Medulla oblongata (tissue), 1 donor: ENCODE results near the gene RCL1.

ENCODE experiments used
- DNase-seq: peaks from one replicate; pipeline ENCODE4 v3.0.0-alpha.2; 2015; ENCODE audit errors: extremely low spot score

RCL1 gene

DNA sequence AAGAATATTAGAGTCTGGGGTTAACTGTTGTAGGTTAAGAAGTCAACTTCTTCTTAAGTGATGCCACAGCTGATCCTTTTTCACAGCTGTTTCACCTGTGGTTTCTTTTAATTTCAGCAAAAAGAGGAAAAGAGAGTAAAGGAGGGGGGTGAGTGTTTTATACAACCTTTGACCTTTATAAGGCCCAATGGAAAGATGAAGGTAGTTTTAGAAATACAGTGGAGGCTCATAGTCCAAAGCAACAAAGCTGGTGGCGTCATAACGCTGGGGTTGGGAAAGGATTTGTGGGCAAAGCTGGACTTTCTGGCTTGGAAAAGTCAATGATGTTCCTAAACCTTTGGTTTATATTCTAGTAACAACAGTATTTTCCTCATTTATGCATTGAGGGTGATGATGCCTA is 49.5 kb downstream of the RCL1 start:
- no peak for DNase-seq

DNA sequence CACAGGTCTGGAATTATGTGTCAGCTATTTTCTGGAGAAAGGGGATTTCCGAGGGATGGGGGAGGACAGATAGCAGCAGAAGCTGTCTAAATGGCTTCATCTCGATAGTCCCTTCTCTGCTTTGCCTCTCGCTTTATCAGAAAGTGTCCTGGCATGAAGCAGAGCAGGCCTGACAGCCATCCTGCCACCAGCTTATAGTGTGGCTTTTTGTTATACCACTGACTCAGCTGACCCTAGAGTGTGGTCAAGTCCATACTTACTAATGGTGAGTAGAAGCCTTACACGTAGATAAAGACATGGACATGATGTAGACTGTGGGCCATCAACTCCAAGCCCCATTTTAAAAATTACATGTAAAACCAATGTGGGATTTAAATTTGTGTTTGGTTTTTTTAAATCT is 50.0 kb downstream of the RCL1 start:
- DNase-seq = no peak

DNA sequence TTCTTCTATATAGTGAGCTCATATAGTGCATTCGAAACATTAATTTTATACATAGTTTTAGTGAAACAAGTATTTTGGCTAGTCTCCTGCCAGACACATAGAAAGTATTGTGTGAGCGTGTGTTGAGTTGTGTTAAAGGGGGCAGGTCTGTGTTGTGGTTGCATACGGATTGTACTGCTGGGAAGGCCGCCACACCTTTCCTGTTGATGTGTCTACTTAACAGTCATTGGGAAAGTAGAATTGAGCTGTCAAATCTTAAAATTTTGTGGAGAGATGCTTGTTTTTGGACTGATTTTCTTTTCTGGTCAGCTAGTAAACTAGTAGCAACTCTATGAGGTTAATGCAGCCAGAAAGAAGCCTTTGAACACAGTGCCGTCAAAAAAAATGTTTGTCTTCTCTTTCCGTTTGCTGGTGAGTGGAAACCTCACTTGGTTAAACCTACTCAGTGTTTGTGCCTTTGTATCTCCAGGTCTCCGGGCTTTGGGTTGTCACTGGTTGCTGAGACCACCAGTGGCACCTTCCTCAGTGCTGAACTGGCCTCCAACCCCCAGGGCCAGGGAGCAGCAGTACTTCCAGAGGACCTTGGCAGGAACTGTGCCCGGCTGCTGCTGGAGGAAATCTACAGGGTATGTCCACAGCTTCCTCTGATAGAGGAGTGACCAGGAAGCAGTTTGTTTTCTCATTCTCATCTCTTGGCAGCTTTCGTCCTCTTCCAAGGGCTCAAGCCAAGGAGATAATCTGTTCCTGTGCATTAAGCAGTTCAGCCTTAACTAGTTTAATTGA is 51.5 kb downstream of the RCL1 start:
- DNase-seq = no peak

DNA sequence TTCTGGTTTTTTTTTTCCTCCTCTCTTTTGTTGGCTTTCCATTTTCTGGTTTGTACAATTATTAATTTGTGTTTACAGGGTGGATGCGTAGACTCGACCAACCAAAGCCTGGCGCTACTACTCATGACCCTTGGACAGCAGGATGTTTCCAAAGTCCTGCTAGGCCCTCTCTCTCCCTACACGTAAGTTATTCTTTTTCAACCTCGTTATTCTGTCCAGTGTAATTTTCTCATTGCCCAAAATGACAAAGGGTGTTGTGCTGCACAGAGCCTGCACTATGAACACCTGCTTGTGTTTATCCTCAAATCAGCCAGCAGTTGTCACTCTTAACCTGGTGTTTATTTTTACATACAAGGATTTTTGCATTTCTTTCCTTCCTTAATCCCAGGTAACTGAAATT is 56.6 kb downstream of the RCL1 start:
- no peak for DNase-seq

DNA sequence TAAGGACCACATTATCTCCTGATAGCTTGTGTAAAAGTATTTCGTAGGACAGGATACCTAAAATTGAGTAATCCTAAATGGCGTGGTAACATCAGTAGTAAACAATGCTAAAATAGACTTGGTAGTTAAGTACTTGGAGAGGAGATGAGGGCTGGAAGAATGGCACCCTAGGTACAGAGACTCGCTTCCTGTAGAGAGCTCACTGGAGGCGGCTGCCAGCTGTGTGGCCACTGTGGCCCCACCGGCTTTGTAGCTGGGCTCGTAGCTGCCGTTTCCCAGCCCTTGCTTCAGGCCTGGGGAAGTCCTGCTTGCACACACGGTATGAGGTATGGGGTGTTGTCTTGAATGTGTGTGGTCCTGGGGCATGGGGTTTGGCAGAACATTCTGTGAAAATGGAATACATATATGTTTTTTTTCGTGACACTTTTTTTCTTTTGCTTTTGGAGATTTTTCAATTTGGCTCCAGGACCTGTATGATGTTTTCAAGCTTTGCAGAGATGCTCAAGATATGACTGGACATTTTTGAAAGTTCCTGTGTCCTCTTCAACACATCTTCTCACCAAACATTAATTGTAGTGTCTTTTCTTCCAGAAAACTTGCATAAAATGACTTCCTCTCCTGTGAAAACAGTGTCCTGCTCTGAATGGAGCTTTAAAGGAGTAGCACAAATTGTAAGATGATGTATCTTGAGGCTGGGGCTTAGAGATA is 58.0 kb downstream of the RCL1 start:
- no peak for DNase-seq

DNA sequence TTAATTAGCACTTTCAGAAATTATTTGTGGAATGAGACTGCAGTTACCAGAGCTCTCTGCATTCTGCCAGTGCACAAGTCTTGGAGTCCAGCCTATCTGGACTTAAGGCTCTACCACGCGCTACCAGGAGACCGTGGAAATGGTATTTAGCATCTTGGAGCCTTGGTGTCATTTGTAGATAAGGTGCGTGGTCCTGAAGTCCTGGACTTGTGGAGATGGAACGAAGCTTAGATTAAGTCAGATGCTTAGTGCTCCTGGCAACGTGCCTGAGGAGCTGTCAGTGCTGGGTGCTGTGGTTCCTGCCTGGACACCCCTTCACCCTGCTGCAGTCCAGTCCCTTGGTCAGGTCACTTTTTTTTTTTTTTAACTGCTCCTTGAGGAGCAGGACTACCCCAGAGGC is 59.7 kb downstream of the RCL1 start:
- no peak for DNase-seq

DNA sequence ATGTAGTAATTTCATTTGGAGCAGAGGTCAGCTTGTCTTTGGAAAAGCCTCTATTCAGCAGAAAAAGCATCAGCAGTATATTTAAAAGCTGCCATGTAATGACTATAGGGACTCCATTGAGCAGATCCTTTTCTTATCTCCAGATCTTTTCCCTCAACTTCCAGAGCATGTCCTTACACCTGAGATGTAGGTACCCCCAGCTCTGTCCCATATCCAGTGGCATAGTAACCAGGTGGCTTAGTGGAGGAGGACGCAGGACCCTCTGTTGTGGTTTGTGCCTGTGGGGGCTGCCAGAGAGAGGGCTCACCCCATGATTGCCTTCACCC is 61.5 kb downstream of the RCL1 start:
- DNase-seq = no peak

DNA sequence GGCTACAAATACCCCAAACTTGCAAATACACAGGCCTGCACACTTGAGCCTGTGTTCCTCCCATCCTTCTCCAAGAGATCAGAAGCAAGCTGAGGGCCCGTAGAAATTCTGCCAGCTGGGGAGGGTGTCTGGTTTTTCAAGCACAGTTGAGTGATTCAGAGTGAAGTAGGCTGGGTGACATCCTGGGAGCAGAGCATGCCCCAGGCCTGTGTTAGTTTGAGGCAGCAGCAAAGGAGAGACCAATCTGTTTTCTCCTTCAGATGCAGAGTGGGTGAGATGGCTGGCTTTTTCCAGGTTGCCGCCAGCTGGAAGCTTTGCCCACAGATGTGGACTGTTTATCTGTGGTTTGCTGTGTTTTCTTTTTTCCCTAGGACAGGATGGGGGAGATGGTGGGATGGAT is 63.1 kb downstream of the RCL1 start:
- DNase-seq = peak; percentile 34

DNA sequence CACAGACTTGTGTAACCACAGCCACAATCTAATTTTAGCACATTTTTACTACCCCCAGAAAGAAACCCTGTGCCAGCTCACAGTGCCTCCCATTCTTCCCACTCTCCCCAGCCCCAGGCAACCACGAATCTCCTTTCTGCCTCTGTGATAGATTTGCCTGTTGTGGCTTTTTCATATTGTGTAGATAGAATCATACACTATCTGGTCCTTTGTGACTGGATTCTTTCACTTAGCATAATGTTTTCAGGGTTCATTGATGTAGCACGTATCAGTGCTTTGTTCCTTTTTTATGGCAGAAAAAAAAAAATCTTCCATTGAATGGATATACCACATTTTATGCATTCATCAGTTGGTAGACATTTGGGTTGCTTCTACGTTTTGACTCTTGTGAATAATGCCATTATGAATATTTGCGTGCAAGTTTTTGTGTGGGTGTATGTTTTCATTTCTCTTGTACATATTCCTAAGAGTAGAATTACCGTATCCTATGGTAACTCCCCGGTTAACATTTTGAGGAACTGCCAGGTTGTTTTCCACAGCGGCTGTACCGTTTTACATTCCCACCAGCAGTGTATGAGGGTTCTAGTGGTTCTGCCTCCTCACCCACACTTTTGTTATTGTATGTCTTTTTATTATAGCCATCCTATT is 64.5 kb downstream of the RCL1 start:
- DNase-seq = no peak

DNA sequence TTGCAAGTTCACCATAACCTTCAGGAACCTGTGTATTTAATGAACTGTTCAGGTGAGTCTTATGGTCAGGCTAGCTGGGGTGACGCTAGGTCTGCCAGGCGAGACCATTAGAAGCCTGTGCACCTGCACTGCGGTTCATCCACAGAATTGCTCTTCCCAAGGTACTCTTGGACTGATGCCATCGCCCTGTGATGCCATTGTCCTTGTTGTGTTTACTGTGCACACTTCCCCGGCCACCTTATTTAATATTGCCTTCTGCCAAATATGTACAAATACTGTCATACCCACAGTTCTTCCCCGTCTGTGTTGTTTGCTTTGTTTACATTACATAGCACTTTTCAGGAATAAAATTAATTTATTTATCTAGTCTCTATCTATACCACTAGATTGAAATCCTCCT is 66.3 kb downstream of the RCL1 start:
- no peak for DNase-seq

DNA sequence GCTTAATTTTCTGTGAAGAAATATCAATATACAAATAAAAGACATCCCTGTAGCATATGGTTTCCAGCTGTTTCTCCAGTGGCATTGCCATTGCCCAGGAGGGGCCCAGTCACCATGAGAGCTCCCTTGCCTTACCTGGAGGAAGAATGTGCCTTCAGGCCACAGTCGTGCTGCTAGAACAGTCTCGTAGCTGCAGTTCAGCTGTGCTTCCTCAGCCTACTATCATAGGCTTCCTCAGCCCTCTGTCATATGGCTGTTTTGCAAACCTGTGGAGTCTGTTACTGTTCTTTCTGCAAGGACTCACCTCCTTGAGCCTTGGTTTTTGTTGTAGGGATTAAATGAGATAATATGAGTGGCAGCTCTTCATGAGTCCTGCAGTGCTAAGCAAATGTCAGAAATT is 67.6 kb downstream of the RCL1 start:
- DNase-seq = no peak

DNA sequence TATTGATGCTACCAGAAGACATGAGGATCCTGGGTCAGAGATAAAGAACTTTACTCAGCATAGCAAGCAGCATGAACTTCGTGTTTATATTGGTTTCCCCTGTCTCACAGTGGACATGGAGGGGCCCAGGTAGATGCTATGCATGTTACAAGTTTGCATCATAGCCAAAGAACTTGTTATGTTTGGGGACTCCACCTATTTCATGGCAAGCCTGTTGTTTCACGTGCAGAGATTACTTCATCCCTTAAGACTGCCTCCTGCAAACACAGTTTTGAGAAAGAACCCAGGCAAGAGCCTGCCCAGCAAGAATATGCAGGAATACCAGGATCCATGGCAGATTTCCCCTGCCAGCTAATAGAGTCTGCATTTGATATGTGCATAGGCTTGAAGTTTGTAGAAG is 68.4 kb downstream of the RCL1 start:
- DNase-seq = no peak

DNA sequence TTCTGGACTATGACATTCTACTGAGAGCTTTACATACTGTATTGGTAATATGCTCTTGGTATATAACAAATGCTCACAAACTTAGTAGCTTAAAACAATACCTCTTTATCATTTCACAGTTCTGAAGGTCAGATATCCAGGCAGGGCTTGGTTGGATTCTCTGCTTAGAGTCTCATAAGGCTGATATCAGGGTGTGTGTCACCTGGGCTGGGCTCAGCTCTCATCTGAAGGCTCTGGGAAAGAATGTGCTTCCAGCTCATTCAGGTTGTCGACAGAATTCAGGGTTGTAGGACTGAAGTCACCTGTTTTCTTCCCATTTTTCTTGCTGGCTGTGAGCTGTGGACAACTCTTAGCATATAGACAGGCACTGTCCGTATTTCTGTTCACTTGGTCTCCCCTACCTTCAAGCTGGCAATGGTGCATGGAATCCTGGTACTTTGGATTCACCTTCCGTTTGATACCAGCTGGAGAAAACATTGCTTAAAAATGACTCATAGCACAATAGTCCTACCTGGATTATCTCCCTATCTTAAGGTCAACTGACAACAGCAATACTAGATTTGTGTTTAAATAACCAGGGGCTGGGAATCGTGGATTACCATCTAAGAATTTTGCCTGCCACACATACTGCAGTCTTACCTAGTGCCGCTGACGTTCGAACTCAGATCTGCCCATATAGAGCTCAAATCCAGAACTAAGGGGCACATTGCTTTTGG is 69.2 kb downstream of the RCL1 start:
- no peak for DNase-seq

DNA sequence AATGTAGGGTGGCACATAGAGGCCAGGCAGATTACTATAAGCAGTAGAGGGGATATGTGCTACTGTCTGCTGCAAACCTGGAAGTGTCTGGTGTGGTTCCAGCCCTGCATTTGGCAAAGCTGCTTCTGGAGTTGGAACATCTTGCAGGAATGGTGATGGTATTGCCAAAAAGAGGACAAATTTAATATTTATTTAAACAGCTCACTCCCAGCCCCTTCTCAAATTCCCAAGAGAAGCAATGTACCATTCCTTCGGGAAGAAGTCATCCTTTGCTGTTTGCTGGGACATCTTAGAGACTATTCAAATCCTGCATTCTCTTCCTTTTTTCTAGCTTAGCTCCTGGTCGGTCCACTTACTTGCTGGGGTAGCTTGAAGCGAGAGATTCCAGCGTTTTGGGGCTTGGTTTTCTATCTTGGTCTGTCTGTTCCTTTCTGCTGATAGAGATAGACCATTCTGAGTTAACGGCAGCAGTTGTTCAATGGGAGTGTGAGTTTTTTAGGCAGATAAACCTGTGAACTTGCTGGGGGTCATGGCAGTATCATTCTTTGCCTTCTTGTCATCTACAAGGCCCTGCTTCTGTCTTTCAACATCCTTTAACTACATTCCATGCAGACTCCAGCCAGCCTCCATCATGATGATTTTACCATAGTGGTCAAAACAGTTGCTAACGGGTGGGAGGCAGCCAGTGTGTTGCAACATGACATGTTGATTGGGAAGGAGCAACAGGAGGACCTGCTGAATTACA is 69.9 kb downstream of the RCL1 start:
- DNase-seq = no peak

DNA sequence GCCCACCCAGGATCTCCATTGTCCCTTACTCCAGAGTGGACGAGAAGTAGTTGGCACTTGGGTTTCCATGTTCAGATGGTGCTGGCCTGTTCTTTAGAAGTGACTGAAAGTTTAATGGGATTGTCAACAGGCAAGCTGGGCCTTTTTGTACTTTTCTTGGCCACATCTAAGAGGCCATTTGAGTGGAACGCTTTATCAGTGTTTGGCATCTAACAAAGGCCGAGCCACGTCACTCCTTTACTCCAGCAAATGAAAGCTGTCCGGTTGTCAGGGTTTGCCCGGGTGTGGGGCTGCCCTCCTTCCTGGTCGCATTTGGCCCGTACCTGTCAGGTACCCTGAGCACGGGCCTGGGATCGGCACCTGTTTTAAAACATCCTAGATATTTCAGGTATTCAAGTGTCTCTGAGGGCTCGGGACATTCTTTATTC is 71.5 kb downstream of the RCL1 start:
- DNase-seq = no peak

DNA sequence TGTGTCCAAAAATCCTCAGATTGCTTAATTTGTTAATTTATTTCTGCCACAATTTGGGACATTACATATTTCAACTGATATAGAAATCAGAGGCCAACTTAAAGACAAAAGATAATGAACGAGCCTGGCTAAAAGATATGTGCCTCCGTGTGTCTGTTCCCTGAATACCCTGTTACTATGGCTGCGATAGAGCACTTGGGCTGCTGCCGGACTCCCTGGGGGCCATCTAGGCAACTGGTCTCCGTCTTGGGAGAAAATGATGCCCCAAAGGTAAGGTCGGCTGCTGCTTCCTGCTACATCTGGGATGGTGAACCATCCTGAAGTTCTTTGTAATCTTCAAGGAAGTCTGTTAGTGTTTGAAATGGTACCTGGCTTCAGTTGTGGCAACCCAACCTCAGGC is 72.0 kb downstream of the RCL1 start:
- DNase-seq = no peak

DNA sequence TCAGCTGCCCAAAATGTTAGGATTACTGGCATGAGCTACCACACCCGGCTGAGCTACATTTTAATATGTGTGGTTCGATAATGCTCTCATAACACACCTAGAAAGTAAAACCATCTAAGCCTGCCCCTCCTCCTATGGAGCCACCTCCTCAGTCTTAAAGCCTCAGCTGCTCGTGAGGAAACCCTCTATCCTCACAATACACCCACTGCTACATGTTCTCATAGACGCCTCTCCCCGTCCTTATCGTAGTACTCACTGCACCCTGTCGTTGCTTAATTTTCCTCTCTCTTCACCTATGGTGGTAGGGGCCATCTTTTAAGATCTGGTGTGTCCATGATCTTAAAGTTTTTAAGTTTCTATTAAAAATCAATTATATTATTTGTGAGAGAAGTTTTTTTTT is 72.9 kb downstream of the RCL1 start:
- no peak for DNase-seq

DNA sequence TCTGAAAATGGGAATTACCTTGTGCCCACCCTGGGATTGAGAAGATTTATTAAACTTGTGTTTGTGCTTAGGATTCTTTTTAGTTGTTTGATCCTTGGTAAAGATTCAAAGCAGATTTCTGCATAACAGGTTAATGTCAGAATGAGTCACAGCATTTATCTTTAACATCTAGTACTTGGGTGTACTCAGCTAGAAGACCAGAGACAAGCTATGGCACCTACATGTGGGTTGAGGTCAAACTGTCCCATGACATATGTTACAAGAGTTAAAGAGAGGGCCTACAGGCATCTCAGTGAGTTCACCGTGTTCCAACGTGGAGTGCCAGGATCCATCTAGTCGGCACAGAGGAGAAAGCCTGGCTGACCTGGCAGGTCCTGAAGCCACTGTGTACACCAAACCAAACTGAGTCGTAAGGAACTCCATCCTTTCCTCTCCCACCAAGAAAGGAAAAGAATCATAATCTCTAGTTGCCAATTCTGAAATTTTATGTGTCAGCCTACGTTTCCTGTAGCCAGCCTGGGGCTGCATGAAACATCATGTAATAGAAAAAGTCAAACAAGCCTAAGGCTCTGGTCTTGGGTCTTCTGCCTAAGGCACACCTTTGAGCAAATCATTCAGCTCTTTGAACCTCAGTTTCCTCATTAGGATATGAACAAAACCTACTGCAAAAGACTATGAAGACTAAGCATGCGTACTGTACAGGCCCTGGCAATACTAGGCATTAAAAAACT is 73.7 kb downstream of the RCL1 start:
- DNase-seq = no peak

DNA sequence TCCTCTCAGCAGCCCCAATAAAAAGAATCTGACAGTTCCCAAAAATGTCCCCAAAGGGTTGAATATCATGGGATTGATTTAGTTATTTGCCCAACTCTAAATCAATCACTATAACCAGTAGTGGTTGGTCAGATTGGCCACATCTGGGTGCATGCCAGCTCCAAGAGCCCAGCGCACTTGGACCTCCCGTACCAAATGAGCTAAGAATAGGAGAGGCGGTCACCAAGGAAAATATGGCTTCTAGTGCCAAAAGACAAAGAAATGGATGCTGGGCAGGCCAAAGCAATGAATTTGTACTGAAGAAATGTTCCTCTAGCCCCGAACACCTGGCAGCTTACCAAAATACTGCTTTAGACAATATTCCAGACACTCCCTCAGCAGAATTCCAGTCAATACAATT is 80.3 kb downstream of the RCL1 start:
- no peak for DNase-seq

DNA sequence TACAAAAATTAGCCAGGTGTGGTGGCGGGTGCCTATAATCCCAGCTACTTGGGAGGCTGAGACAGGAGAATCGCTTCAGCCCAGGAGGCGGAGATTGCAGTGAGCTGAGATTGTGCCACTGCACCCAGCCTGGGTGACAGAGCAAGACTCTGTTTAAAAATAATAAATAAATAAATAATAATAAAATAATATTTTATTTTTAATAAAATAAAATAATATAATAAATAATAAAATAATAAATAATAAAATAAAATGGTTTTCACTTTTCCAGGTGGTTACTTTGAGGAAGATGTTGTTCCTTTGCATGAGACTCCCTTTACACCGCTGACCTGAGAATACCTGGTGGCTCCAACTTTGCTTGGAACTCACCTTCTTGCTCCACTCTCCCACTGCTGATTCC is 82.8 kb downstream of the RCL1 start:
- no peak for DNase-seq

DNA sequence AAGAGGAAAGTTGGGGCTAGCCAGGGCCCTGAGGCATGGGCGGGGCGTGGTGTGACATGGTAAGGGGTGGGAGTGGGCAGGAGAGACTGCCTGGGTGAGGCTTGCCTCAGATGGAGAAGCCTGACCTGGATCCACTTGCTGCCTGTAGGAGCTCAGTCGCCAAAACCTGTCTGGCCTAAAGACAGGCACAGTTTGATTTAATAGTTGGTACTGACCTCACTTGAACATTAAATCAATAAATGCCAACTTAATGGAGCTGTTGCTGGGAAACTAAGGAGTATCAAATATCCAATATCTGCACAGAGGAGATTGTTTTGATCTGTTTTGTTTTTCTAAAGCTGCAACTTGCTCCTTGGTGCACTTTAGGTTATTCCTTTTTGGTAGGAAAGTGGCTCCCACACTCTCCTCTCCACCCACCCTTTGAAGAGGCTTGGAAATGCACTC is 86.4 kb downstream of the RCL1 start:
- no peak for DNase-seq
